Sigmoid colon (tissue), 7 donors: ENCODE measurements around the gene SLC1A2. TPM values are rescaled to one million over a fixed set of nuclear protein-coding genes. Genes with fewer than 3 reads are reported as not detected.

Experiments used
- DNase-seq: peaks from one replicate; pipeline ENCODE4 v3.0.0-alpha.2; 2019
- H3K27ac ChIP-seq, 4 donors: fragments of 200-600 bp; sonication (generic); one replicate each; pipeline ENCODE4 v1.5.1; 2016 to 2019; ENCODE audit warnings: mild to moderate bottlenecking in 1 of 4
- H3K27me3 ChIP-seq, 3 donors: fragments of 200-600 bp; sonication (generic); one replicate each; pipeline ENCODE4 v1.5.1; 2019; ENCODE audit warnings: mild to moderate bottlenecking in 1 of 3
- H3K36me3 ChIP-seq, 4 donors: fragments of 200-600 bp; sonication (generic); one replicate each; pipeline ENCODE4 v1.5.1; 2016 to 2019
- H3K4me1 ChIP-seq, 4 donors: fragments of 200-600 bp; sonication (generic); one replicate each; pipeline ENCODE4 v1.5.1; 2017 to 2019
- H3K4me3 ChIP-seq, 4 donors: fragments of 200-600 bp; sonication (generic); one replicate each; pipeline ENCODE4 v1.5.1; 2017 to 2019; ENCODE audit warnings: mild to moderate bottlenecking in 2 of 4, moderate library complexity in 1 of 4
- H3K9me3 ChIP-seq, 4 donors: fragments of 200-600 bp in 3 of 4; sonication (generic) in 3 of 4; one replicate each; pipeline versions ENCODE4 v1.5.1 to v1.6.1; 2013 to 2019
- EP300 ChIP-seq, 4 donors: sonication (generic); formaldehyde crosslinking; IDR thresholded peaks; one replicate each; pipeline ENCODE4 v1.6.1; 2017; ENCODE audit warnings: antibody characterized with exemption in 4 of 4
- POLR2A ChIP-seq, 2 donors: fragments of 450-650 bp; IDR thresholded peaks; one replicate each; pipeline ENCODE4 v1.6.1; 2016; ENCODE audit warnings: antibody characterized with exemption in 2 of 2, mild to moderate bottlenecking in 2 of 2, moderate library complexity in 2 of 2
- POLR2AphosphoS5 ChIP-seq, 4 donors: sonication (generic); formaldehyde crosslinking; IDR thresholded peaks; one replicate each; pipeline ENCODE4 v1.6.1; 2017; ENCODE audit warnings: antibody characterized with exemption in 4 of 4
- WGBS, 2 donors: extraction: QIAGEN DNeasy Blood & Tissue Kit; methylation state at CpG; one replicate each; pipeline ENCODE4 v1.1.7; 2013; 5-methylcytosine and 5-hydroxymethylcytosine counted together
- intact Hi-C: fragments of 100-400 bp; cut with DNase I; formaldehyde crosslinking; loops from one replicate; pipeline ENCODE4 v1.15.1; 2023
- polyA plus RNA-seq, 3 donors: library from polyadenylated mRNA; stranded (reverse); fragments of 200-250 nt; gene quantifications; one replicate each; pipeline ENCODE4 v1.2.3, GENCODE V29; 2013
- total RNA-seq, 4 donors: library from RNA; depleted of rRNA; stranded (reverse); fragments of >200 nt; gene quantifications; one replicate each; pipeline ENCODE4 v1.1.0, GENCODE V29; 2016
- TF ChIP-seq, protein P1 (sequence below), 4 experiments: fragments of 450-650 bp in 3 of 4; fragments of 200-600 bp in 1 of 4; IDR thresholded peaks; one replicate each; pipeline ENCODE4 v1.5.1; 2016 to 2019; ENCODE audit warnings: antibody characterized with exemption in 4 of 4, mild to moderate bottlenecking in 3 of 4, moderate library complexity in 2 of 4
- donor health status: healthy with polysubstance abuse.
- donor health status: Bipolar disorder and iron deficiency.
- donor health status: healthy.

The SLC1A2 gene
- total and polyA plus RNA-seq, 7 donors: 0.14 to 2.2 (median 0.48) TPM; not detected in 1

DNA sequence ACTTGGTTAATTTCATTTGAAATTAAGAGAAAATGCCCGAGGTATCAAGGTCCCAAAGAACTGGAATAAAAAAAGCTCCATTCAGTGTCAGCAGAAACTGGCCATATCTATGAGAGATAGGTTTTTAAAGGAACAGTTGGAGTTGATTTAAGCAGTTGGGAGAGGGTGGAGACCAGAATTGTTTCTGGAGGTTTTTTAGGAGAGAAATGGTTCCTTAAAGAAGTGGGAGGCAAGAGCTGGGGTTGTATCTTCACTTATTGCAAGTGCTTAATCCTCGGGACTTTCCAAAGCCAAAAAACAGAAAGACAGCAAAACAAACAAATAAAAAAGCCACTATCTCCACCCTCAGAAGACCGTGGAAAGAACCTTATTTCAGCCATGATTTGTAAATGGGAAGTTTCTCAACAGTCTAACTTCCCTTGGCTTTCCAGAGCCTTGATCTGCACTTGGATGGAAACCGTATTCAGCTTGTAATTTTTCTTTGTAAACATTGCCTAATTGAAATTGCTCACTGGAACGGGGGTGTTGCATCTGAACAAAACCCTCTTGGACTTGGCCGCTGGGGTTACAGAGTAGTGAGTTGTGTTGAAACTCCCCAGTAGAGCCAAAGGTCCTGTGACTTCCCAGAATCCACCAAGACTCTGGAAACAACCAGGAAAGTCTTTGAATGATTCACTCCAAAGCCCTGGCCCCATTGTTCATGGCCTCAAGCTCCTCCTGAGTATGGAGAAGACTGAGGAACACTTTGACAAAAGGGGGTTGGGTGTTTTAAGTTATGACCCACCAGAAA lies 115.6 kb downstream of the SLC1A2 start:
- peaks cover 0 to 23% (median 9%) of the 10 kb centered on the region in 4 donors for H3K4me1 ChIP-seq
- H3K27me3 ChIP-seq: no peaks in the 10 kb centered on the region
- TF ChIP-seq, protein P1, sequence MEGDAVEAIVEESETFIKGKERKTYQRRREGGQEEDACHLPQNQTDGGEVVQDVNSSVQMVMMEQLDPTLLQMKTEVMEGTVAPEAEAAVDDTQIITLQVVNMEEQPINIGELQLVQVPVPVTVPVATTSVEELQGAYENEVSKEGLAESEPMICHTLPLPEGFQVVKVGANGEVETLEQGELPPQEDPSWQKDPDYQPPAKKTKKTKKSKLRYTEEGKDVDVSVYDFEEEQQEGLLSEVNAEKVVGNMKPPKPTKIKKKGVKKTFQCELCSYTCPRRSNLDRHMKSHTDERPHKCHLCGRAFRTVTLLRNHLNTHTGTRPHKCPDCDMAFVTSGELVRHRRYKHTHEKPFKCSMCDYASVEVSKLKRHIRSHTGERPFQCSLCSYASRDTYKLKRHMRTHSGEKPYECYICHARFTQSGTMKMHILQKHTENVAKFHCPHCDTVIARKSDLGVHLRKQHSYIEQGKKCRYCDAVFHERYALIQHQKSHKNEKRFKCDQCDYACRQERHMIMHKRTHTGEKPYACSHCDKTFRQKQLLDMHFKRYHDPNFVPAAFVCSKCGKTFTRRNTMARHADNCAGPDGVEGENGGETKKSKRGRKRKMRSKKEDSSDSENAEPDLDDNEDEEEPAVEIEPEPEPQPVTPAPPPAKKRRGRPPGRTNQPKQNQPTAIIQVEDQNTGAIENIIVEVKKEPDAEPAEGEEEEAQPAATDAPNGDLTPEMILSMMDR (IDR thresholded peaks at IDR 0.05): no peak
- TF ChIP-seq POLR2A (IDR thresholded peaks at IDR 0.05) (no peak), EP300 (IDR thresholded peaks at IDR 0.05) (peak in 1 of 4 donors; percentile 48), POLR2AphosphoS5 (IDR thresholded peaks at IDR 0.05) (peak; percentile 20 to 81 (median 60))
- H3K4me3 ChIP-seq: no peak overlapping the region
- no peaks in the 10 kb centered on the region for H3K9me3 ChIP-seq
- H3K36me3 ChIP-seq: no peaks in the 10 kb centered on the region
- H3K27ac ChIP-seq: peak overlapping the region; percentile 39 to 76 (median 48)
- intact Hi-C loops: loop anchor here (5.0 to 10.0 kb wide), 2 partner anchors 166 to 379 kb away; partner anchors contain the start of gene CD44
- peak; percentile 94 for DNase-seq
- 42 to 63% methylated on average over 6 of the region's 6 CpGs for WGBS, 2 donors

DNA sequence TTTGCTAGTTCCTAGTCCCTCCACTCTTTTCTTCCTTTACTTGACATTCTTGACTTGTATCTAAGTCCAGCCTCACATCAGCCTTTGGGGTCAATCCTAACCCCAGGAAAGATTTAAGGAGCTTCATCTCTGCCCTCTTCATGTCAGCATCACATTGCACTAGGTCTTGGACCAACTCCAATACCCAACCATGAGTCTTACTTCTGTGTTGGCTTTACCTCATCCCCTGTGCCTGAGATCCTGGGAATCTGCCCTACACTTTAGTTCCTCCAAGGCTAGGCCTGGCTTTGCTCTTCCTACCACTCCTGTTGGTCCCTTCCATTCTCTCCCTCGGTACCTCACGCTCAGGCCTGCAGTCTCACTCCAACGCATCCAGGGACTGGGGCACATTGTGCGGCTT lies 117.0 kb downstream of the SLC1A2 start:
- no peaks in the 10 kb centered on the region for H3K27me3 ChIP-seq
- H3K4me3 ChIP-seq: no peak overlapping the region
- no peaks in the 10 kb centered on the region for H3K9me3 ChIP-seq
- peaks cover 0 to 23% (median 9%) of the 10 kb centered on the region in 4 donors for H3K4me1 ChIP-seq
- intact Hi-C loops: loop anchor here (5.0 to 10.0 kb wide), 2 partner anchors 165 to 378 kb away; partner anchors contain the start of gene CD44
- TF ChIP-seq POLR2AphosphoS5 (IDR thresholded peaks at IDR 0.05) (no peak), POLR2A (IDR thresholded peaks at IDR 0.05) (no peak), EP300 (IDR thresholded peaks at IDR 0.05) (no peak)
- TF ChIP-seq, protein P1 (IDR thresholded peaks at IDR 0.05): no peak
- 95 to 99% methylated on average over 4 of the region's 4 CpGs for WGBS, 2 donors
- no peaks in the 10 kb centered on the region for H3K36me3 ChIP-seq
- no peak overlapping the region for H3K27ac ChIP-seq
- DNase-seq: no peak

DNA sequence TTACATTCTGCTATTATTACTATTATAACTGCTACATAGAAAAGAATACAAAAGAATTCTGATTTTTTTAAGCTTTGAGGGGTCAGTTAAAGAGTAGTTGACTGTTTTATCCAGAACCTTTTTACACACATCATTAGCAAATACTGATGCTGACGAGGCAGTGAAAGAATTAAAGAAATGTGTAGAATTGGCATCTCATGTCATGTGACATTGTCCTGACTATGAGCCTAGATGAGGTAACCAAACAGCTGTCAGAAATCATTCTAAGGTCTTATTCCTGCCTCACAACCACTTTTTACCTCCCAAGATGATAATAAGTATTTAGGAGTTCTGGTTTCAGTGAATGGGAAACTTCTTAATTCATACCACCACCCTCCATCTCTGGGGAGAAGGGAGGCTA lies 121.0 kb downstream of the SLC1A2 start:
- TF ChIP-seq, protein P1 (IDR thresholded peaks at IDR 0.05): no peak
- TF ChIP-seq POLR2AphosphoS5 (IDR thresholded peaks at IDR 0.05) (no peak), POLR2A (IDR thresholded peaks at IDR 0.05) (no peak), EP300 (IDR thresholded peaks at IDR 0.05) (no peak)
- 84 to 93% methylated on average over 1 of the region's 1 CpG for WGBS, 2 donors
- H3K27me3 ChIP-seq: no peaks in the 10 kb centered on the region
- no peak overlapping the region for H3K4me3 ChIP-seq
- no peaks in the 10 kb centered on the region for H3K4me1 ChIP-seq
- no peaks in the 10 kb centered on the region for H3K9me3 ChIP-seq
- intact Hi-C loops: no loop called here
- no peak overlapping the region for H3K27ac ChIP-seq
- DNase-seq: no peak
- H3K36me3 ChIP-seq: no peaks in the 10 kb centered on the region

DNA sequence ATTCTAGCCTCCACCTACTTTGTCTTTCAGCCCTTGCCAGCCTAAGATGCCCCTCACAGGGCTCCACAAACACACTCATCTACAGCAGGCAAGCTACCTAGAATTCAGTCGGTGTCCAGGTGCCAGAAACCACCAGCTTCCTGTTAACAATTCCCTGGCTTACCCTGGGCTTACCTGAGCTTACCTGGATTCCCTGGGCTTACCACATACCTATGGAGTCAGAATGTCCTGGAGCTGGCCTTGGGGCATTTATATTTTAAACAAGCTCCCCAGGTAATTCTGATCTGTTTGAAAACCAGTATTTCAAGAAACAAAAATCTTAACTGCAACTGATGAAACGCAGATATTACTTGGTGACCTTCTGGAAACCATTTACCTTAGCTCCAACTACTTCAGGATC lies 123.6 kb downstream of the SLC1A2 start:
- intact Hi-C loops: no loop called here
- 91 to 92% methylated on average over 2 of the region's 2 CpGs for WGBS, 2 donors
- Histone ChIP-seq H3K36me3 (no peaks in the 10 kb centered on the region), H3K27ac (no peak overlapping the region), H3K4me1 (no peaks in the 10 kb centered on the region), H3K27me3 (no peaks in the 10 kb centered on the region), H3K4me3 (no peak overlapping the region), H3K9me3 (no peaks in the 10 kb centered on the region)
- TF ChIP-seq EP300 (IDR thresholded peaks at IDR 0.05) (no peak), POLR2A (IDR thresholded peaks at IDR 0.05) (no peak), POLR2AphosphoS5 (IDR thresholded peaks at IDR 0.05) (no peak)
- TF ChIP-seq, protein P1 (IDR thresholded peaks at IDR 0.05): no peak
- no peak for DNase-seq
